K562 (cell line): ENCODE measurements around the gene NSG2. TPM values are rescaled to one million over a fixed set of nuclear protein-coding genes. Genes with fewer than 3 reads are reported as not detected.

Experiments
- ATAC-seq: fragments of 200-7000 bp; cut with Tn5 transposase; 3 replicates; pipeline ENCODE4 v1.9.1; 2020; ENCODE audit warnings: moderate library complexity
- BruUV-seq: library from RNA; stranded (reverse); fragments of 400-500 nt; replicated peaks from 2 replicates; lab custom pipeline; 2021; lab: Mats Ljungman, UMichigan
- CTCF ChIA-PET: fragments of 300-600 bp; formaldehyde crosslinking; extraction: SDS; loops from one replicate; lab custom pipeline; 2021; ENCODE audit warnings: low intra/inter-chr PET ratio; lab: Yijun Ruan, JAX
- POLR2A ChIA-PET: fragments of 300-600, 350-650 bp; sonication (Branson Sonifier 250); formaldehyde crosslinking; extraction: SDS; loops from one replicate; lab custom pipeline; 2021; ENCODE audit warnings: antibody characterized with exemption, inconsistent platforms; lab: Yijun Ruan, JAX
- DNase-seq, 4 experiments: peaks; one replicate each; pipeline versions ENCODE4 v3.0.0 to v3.0.0-alpha.2; 2011 to 2018; ENCODE audit warnings: low spot score in 3 of 4, mixed read lengths in 3 of 4; ENCODE audit errors: extremely low read depth in 1 of 4
- FAIRE-seq: peaks from 2 replicates; lab custom pipeline; 2011; peaks lifted over from hg19 to GRCh38; lab: Jason Lieb, UNC
- H2AFZ ChIP-seq: 2 replicates; pipeline ENCODE4 v1.6.0; 2011; ENCODE audit warnings: low read depth, low read length, control low read depth, inconsistent platforms
- H3K27ac ChIP-seq: fragments of 200-600 bp; 3 replicates; pipeline ENCODE4 v1.8.0; 2011; ENCODE audit warnings: low read depth, mild to moderate bottlenecking, control low read depth, inconsistent platforms, low read length, moderate library complexity, mixed read lengths; ENCODE audit errors: extremely low read depth
- H3K27me3 ChIP-seq, 2 experiments: fragments of 300-600 bp in 1 of 2; 2 replicates in 1 of 2; 3 replicates in 1 of 2; pipeline versions ENCODE4 v1.6.0 to v1.8.0; 2011; ENCODE audit warnings: inconsistent platforms in 2 of 2, low read length in 2 of 2, mild to moderate bottlenecking in 1 of 2, mixed read lengths in 1 of 2, moderate library complexity in 1 of 2; ENCODE audit not compliant: control insufficient read depth in 2 of 2, insufficient read depth in 2 of 2
- H3K36me3 ChIP-seq: fragments of 300-600 bp; 3 replicates; pipeline ENCODE4 v1.8.0; 2011; ENCODE audit warnings: mild to moderate bottlenecking, low read length, inconsistent platforms; ENCODE audit not compliant: control insufficient read depth, insufficient read depth
- H3K4me1 ChIP-seq, 2 experiments: fragments of 200-600 bp in 1 of 2; replicated peaks in 1 of 2; 2 replicates in 1 of 2; 3 replicates in 1 of 2; pipeline versions ENCODE4 v1.5.1 to v1.8.0; 2011; ENCODE audit warnings: inconsistent platforms in 2 of 2, low read length in 2 of 2, mild to moderate bottlenecking in 1 of 2, mixed read lengths in 1 of 2, moderate library complexity in 1 of 2; ENCODE audit not compliant: control insufficient read depth in 2 of 2, insufficient read depth in 2 of 2
- H3K4me2 ChIP-seq: 2 replicates; pipeline ENCODE4 v1.6.1; 2011; ENCODE audit warnings: low read length, control low read depth, inconsistent platforms, mixed read lengths; ENCODE audit not compliant: insufficient read depth
- H3K4me3 ChIP-seq: fragments of 200-600 bp; sonication (generic), shearing (Covaris generic); 2 replicates; pipeline ENCODE4 v1.5.1; 2016; ENCODE audit warnings: control low read depth, inconsistent platforms
- H3K79me2 ChIP-seq: fragments of 200-600 bp; 3 replicates; pipeline ENCODE4 v1.8.0; 2011; ENCODE audit warnings: low read length, inconsistent platforms; ENCODE audit not compliant: control insufficient read depth, insufficient read depth
- H3K9ac ChIP-seq, 2 experiments: 2 replicates each; pipeline versions ENCODE4 v1.6.0 to v1.6.1; 2011; ENCODE audit warnings: low read depth in 2 of 2, low read length in 2 of 2, control low read depth in 1 of 2, inconsistent platforms in 1 of 2, mild to moderate bottlenecking in 1 of 2, mixed read lengths in 1 of 2; ENCODE audit not compliant: insufficient read depth in 1 of 2
- H3K9me1 ChIP-seq: one replicate; pipeline ENCODE4 v1.6.0; 2011; ENCODE audit warnings: inconsistent platforms, mild to moderate bottlenecking, low read length, moderate library complexity; ENCODE audit not compliant: control insufficient read depth, insufficient read depth
- H3K9me3 ChIP-seq: replicated peaks from 2 replicates; pipeline ENCODE4 v1.5.1; 2011; ENCODE audit warnings: low read depth, low read length, inconsistent platforms; ENCODE audit not compliant: control insufficient read depth, insufficient read depth
- H4K20me1 ChIP-seq: replicated peaks from 2 replicates; pipeline ENCODE4 v1.6.1; 2011; ENCODE audit warnings: low read length, inconsistent platforms, mixed read lengths; ENCODE audit not compliant: control insufficient read depth, insufficient read depth
- ARID1B ChIP-seq: fragments of 450-650 bp; IDR thresholded peaks from 2 replicates; pipeline ENCODE4 v1.6.1; 2016; ENCODE audit warnings: antibody characterized with exemption, mild to moderate bottlenecking, inconsistent platforms
- ATF1 ChIP-seq, 2 experiments: fragments of 450-650 bp in 1 of 2; IDR thresholded peaks; 2 replicates each; pipeline ENCODE4 v1.6.1; 2016; ENCODE audit warnings: missing compliant biosample characterization in 1 of 2, missing genetic modification characterization in 1 of 2
- COPS2 ChIP-seq: fragments of 450-650 bp; conservative IDR thresholded peaks from 2 replicates; pipeline ENCODE4 v1.6.1; 2016; ENCODE audit warnings: mild to moderate bottlenecking, moderate library complexity
- NFIX ChIP-seq: fragments of 250-450 bp; sonication (Bioruptor Pico); IDR thresholded peaks from 2 replicates; pipeline ENCODE4 v1.4.0; 2020; ENCODE audit warnings: low read depth, mild to moderate bottlenecking, moderate library complexity
- SNIP1 ChIP-seq: fragments of 450-650 bp; IDR thresholded peaks from 2 replicates; pipeline ENCODE4 v1.7.1; 2017; ENCODE audit warnings: low read depth, mild to moderate bottlenecking
- ZZZ3 ChIP-seq: fragments of 450-650 bp; IDR thresholded peaks from 2 replicates; pipeline ENCODE4 v1.6.1; 2016; ENCODE audit warnings: antibody characterized with exemption, mild to moderate bottlenecking, moderate library complexity
- WGBS: fragments of 100-300 bp; shearing (Covaris generic); methylation state at CpG from one replicate; pipeline ENCODE4 v1.1.6; 2016; ENCODE audit warnings: low coverage, mixed read lengths; ENCODE audit not compliant: insufficient coverage; ENCODE audit errors: missing lambda C conversion rate; 5-methylcytosine and 5-hydroxymethylcytosine counted together
- in situ Hi-C: fragments of 300-500 bp; cut with MboI; formaldehyde crosslinking; loops from 4 replicates; pipeline ENCODE4 v1.15.0; 2018; ENCODE audit warnings: inconsistent platforms, mixed read lengths
- intact Hi-C: fragments of 100-400 bp; cut with micrococcal nuclease; formaldehyde crosslinking; loops from 2 replicates; pipeline ENCODE4 v1.14.2; 2022
- polyA plus RNA-seq, 8 experiments: library from polyadenylated mRNA; depleted of rRNA in 4 of 8; stranded (reverse) in 5 of 8; unstranded in 3 of 8; fragments of >200 nt; fragmentation: Nextera tagmentation in 2 of 8; fragmentation: Illumina TruSeq in 1 of 8; extraction: Ambion mirVana in 2 of 8; extraction: Trizol in 1 of 8; gene quantifications; 2 replicates each; pipeline versions ENCODE4 v1.2.1 to v1.2.3, GENCODE V29; 2011 to 2014; ENCODE audit warnings: inconsistent platforms in 1 of 8, missing spikeins in 1 of 8
- total RNA-seq, 7 experiments: library from RNA; depleted of rRNA in 6 of 7; stranded (reverse); fragments of >200 nt in 6 of 7; fragmentation: Illumina TruSeq in 2 of 7; extraction: Trizol in 2 of 7; gene quantifications; 2 replicates each; pipeline versions ENCODE4 v1.2.1 to v1.2.3, GENCODE V29; 2011 to 2021; ENCODE audit warnings: low replicate concordance in 1 of 7

Gene NSG2
- total and polyA plus RNA-seq, 9 of the 15 experiments (the other 6 are each of a cell fraction or from before 2014, with no cell fraction given) = not detected

- Histone ChIP-seq H3K27me3 (peaks cover 10 to 13% of the 10 kb centered on the region in 2 experiments; a peak in 4 of 5 replicates), H3K9ac (no peak overlapping the region), H3K4me1 (no peaks in the 10 kb centered on the region), H3K9me1 (no peaks in the 10 kb centered on the region), H4K20me1 (no peaks in the 10 kb centered on the region; the same call in 1 of the 2 replicates), H2AFZ (no peak overlapping the region), H3K4me3 (no peak overlapping the region), H3K79me2 (no peaks in the 10 kb centered on the region), H3K27ac (no peak overlapping the region), H3K36me3 (no peaks in the 10 kb centered on the region)
- DNase-seq = no peak
- POLR2A ChIA-PET = no interaction called here
- BruUV-seq = no TSS peak
- WGBS = 0% methylated on average over 8 of the region's 8 CpGs
- in situ Hi-C loops = no loop called here
- CTCF ChIA-PET = no interaction called here
- TF ChIP-seq COPS2 (no peak), ATF1 (CRISPR knock-in tag; IDR thresholded peaks at IDR 0.05) (no peak), ATF1 (tag; IDR thresholded peaks at IDR 0.05) (no peak), ARID1B (no peak), SNIP1 (no peak), ZZZ3 (no peak), NFIX (CRISPR knock-in tag) (no peak)
- TF ChIP-seq, all 486 proteins: peak for 0
- intact Hi-C loops = no loop called here
- ATAC-seq = no peak
- FAIRE-seq = no peak
- no peaks in the 10 kb centered on the region for H3K9me3 ChIP-seq
- no peak overlapping the region for H3K4me2 ChIP-seq
Measured at GRCh38 chr5:174119468-174119881, 74.0 kb downstream of the NSG2 start.
